NCI-H2171 treated with DMSO at 0.1 percent for 48 hours (cell line): ENCODE measurements around the gene SWAP70.

Source experiments
- DNase-seq: peaks from one replicate; lab custom pipeline; 2025; lab: John Stamatoyannopoulos, UW

The SWAP70 gene

DNA sequence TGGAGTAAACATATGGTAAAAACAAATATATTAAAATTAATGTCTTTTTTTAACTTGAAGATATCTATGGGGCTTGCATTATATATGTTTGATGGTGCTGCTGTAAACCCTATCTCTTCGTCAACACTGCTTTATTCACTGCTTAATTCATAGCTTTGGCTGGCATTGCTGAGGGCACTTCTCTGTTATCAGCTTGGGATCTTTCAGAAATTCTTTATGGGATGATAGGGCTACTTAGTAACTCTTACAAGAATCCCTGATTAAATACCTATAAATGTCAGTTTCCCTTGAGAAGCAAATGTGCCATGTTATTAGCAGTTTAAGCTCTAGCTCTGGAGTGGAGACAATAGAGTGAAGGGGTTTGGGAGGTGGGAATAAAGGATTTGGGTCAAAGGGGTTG, 112.3 kb downstream of the SWAP70 start:
- DNase-seq = no peak

DNA sequence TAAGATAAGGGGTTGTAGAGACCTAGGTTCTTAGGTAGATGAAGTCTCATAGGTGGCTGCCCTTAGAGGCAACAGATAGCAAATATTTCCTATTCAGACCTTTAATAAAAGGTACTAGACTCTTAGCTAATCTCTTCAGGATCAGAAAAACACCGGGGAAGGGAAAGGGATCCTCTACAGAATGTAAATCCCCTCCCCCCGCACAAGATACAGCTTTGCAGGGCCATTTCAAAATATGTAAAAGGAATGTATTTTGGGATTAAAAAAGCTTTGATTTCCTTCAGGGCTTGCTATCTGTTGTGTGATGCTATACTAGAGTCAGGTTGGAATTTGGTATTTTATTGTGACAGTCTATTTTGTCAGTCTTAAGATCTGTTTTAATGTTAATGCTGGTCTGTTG, 113.2 kb downstream of the SWAP70 start:
- no peak for DNase-seq

DNA sequence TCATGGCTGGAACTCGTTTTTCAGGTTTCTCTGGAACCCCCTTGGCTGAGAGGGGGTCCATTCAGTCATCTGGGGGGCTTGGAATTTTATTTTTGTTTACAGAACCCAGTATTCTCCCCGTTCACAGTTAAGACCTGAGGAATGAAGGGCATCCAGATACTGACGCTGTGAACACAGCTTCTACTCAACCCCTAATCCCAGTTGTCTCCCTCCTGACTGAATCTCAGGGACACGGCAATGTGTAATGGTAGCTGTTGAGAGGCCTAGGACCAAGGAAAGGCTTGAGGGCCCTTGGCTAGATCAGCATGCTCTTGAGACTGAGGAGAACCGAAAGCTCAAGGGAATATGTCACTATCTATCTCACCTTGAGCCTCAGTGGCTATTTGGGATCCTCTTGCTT, 113.6 kb downstream of the SWAP70 start:
- no peak for DNase-seq

DNA sequence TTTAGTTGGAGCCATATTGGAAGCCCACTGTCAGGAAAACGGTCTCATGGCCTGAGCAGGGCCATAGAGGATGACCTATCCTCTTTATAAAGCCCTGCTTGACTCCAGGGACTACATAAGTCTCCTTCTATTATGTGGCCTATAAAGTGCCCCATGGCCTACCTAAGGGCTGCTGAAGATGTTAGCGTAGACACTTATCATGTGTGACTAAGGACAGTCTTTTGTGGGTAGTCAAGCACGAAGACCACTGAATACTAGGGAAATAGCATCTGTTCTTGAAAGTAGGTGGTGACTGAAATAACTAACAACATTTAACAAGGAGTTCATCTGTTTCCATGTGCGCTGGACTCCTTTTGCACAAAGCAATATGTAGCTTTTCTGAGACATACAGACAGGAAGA, 117.1 kb downstream of the SWAP70 start:
- DNase-seq = no peak

DNA sequence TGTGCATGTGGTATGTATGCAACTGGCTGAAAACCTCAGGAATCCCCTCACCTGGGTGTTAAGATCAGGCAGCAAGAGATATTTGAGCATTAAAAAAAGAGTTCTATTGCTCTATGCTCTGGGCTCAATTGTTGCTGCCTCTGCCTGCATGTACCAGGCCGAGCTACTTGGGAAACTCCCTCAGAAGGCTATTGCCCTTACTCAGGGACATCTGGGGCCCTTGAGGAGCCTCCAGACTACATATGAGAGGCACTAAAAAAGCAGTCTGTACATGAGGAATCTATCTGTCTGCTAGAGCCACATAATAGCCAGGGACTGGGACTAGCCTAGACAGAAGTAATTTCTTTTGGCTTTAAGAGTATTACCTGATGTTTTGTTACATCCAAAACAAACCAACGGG, 120.1 kb downstream of the SWAP70 start:
- DNase-seq = no peak

DNA sequence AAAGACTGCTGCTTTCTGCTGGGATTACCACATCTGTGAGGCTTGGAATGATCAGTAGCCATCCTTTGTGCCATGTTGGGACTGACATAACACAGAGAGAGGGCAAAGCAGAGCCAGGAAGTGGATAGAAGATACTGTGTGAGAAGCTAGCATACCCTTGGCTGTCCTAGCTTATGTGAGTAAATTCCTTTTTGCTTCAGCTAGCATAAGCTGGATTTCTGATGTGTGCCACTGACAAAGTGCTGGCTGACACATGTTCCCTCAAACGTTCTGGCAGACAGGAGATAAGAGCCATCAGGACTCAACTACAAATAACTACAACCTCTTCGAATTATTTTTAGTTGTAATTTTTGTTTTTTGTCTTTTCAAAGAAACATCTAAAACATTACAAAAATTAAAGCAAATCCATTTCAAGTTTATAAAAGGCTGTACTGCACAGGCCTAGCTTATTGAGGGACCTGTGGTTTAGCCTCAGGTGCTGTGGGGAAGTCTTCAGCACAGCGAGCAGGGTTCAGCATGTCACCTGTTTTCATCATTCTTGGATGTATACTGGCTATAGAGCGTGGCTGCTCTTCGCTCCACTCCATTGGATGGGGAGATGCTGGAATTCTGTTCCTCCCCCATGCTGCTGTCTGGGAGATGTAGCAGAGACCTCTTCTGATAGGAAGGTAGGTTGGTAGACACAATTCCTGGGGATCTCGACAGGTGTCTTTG, 120.9 kb downstream of the SWAP70 start:
- no peak for DNase-seq

DNA sequence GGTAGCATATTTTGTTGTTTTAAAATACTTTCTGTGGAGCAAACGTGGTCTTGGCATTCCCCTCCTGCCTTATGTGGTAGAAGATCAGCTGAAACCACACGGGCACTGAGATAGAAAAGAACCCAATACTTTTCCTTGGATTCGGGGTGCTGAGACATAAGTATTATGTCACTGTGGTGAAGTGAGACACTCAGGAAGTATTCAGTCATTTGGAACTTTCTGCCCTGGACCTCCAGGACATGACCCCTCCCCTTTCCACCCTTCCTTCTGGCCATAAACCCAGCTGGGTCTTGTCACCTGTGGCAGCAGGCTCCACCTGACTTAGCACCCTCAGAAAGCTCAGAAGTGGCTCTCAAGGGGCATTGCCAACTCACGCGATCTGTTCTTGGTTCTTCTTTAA, 123.4 kb downstream of the SWAP70 start:
- DNase-seq = no peak

DNA sequence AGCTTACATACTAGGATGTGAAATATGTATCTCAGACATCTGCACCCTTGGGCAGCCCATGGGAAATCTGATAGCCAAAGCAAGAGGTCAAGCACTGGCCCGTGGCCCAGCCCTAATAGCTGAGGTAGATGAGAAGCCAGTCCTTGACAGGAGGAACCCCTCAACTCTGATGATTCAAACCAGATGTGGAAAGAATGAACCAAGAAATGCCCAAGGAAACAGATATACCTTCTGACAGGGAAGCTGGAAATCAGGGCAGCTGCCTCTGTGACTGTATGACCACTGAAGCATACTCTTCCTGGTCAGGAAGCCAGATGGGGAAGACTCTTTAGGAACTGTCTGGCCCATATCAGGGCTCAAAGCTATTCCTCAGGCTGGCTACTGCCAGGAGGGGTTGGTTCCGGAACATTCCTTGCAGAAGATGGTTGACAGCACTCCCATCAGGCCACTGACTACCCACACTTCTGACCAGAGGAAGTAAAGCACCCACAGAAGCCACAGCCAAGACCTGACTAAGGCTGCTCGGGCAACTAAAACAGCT, 124.2 kb downstream of the SWAP70 start:
- no peak for DNase-seq

DNA sequence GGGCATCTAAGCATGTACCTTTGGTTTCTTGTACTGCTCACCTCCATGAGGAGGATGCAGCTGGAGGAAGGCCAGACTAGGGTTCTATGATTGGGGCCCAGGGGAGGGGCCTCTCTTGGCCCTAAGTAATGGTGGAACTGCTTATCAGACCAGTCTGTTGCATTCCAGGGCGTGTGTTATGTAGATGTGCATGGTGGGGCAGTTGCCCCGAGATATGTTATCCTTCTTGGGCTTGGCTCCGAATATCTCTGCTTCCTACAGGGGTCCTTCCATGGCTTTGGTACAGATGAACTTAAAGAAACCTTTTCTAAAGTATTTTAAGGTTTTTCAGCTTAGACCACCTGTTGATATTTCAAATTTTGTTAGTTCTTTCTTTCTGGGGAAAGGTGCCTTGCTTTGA, 126.0 kb downstream of the SWAP70 start:
- no peak for DNase-seq

DNA sequence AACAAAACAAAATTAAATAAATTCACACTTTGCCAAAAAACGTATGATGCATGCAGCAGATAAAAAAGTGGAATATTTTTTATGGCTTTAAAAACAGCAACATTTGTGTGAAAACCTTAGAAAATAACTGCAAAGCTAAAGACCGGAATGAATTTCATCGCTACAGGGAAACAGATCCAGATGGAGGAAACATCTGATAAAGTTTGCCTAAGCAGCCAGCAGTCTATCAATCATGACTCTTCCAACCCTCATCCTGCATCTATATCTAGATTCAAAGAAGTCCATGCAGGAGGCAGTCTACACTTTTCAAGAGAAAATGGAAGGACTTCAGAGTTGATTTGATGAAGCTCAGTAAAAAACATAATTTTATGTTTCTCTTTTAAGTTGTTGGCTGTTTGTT, 126.8 kb downstream of the SWAP70 start:
- DNase-seq = no peak

DNA sequence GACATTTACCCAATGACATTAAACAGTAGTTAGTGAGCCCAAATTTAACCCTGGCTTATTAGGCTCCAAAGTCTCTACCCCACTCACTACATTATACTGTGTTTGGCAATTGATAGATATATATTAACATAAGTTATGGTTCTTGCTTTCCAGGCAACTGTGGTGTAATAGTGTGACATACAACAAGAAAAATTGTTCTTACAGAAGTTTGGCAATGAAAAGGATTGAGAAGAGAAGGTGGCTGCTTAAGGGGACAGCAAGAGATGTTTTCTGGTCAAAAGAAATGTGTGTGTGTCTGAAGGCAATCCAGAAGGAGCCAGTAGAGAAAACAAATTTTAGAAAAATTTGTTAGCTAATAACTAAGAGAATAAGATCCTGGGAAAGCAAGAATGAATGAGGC, 132.4 kb downstream of the SWAP70 start:
- DNase-seq = no peak

DNA sequence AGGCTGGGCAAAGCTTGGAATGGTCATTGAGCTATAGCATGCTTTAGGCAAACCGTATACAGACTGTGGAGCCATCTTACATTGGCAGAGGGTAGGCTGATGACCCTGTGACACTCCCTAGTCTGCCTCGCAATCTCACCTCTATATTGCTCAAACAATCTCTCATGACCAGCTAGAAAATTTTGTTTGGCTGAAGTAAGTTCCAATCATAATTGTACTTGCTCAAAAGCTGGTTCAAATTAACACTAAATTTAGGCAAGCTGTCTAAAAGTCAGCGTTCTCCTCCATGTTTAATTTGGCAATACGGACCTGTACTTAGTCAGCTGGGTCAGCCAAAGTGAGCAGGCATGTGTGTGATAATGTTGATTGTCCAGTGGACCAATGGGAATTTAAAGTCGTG, 133.0 kb downstream of the SWAP70 start:
- no peak for DNase-seq

DNA sequence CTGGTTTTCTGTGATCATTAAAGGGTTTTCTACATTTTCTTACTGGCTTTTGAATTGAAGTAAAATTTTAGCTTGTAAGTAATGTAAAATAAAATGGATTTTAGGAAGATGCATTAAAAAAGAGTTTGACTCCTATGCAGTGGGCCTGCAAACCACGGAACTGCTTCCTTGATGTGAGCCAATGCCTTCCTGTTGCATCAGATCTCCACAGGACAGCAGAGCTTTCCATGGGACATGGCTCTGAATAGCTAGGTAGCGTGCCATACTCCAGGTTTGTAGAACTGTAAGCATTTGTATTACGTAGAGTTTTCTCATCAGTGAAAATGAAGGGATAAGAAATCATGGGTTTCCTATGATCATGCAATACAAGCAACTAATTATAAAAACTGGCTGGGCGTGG, 133.4 kb downstream of the SWAP70 start:
- DNase-seq = no peak

DNA sequence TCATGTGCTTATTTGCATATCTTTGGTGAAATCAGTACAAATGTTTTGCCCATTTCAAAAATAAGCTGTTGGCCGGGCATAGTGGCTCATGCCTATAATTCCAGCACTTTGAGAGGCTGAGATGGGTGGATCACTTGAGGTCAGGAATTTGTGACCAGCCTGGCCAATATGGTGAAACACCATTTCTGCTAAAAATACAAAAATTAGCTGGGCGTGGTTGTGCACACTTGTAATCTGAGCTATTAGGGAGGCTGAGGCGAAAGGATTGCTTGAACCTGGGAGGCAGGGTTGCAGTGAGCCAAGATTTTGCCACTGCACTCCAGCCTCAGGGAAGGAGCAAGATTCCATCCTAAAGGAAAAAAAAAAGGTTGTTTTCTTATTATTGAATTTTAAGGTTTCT, 136.0 kb downstream of the SWAP70 start:
- no peak for DNase-seq

DNA sequence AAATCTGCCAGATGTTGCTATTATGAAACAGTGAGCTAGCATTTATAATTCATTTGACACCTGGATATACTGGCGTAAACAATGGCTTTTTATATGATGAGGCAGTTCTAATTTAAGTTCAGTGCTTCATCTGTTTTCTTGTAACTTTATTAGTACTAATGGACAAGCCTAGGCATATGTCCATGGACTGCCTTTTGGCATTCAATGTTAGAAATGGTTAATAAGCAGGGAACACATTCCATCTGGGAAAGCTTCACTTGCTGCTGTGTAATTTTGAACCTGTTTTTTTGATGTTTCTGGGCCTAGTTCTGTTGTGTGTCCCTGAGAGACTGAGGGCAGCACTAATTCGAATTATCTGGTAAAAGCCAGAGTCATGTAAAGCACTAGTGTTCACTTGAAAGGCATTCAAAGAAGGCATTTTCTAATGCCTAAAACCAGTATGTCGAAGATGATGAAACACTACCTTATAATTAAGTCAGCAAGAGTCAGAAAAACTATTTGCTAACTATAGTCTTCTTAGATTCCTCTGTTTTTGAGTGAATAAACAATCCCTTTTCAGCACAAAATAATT, 138.5 kb downstream of the SWAP70 start:
- DNase-seq = peak; percentile 48
